NCI-H82 treated with DMSO at 0.1 percent for 48 hours (cell line): ENCODE results near the gene CD79A.

Experiments
- DNase-seq: peaks from one replicate; lab custom pipeline; 2025; ENCODE audit not compliant: unreplicated experiment; lab: John Stamatoyannopoulos, UW

CD79A gene

GRCh38 chr19:41876847-41877832, at the start of gene CD79A:
Gene CD79A (plus strand): TSS chr19:41877279. CDS start chr19:41877305, 26 bp downstream.
- no peak for DNase-seq

- no peak for DNase-seq
Observed at GRCh38 chr19:41837981-41838708, 38.9 kb upstream of the CD79A start.

DNA sequence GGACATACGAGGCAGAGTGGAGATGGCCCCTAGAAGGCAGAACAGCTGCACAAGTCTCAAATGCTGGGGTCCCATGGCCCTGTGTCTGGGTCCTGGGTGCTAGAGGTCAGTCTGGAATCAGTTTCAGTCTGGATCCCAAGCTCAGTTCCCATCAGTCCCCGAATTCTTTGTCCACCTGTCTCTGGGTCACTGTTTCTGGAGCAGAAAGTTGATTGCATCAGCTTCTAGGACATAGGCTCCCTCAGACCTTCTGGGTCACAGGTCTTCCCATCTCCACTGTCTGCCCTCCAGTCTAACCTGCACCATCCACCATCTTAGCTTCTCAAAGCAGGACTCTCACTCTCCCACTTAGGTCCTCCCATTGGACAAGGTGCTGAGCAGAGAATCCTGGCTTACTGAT, 37.9 kb upstream of the CD79A start:
- DNase-seq, result no peak

- DNase-seq, result no peak
Observed at GRCh38 chr19:41843371-41843770, 33.7 kb upstream of the CD79A start.

GRCh38 chr19:41844601-41845000, 32.5 kb upstream of the CD79A start, which contains the start of gene LYPD4:
Gene LYPD4 (minus strand): TSS chr19:41844683. CDS start chr19:41839285, 5,398 bp downstream.
- no peak for DNase-seq

DNA sequence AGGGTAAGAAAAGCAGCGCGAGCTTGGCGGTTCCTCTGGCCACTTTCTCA, 32.3 kb upstream of the CD79A start, which contains the start of gene DMRTC2:
Gene DMRTC2, plus strand, starts transcription at position 42 of the 50 bp plus-strand sequence. CDS start 2,387 bp downstream, outside the sequence.
- DNase-seq, result no peak

DNA sequence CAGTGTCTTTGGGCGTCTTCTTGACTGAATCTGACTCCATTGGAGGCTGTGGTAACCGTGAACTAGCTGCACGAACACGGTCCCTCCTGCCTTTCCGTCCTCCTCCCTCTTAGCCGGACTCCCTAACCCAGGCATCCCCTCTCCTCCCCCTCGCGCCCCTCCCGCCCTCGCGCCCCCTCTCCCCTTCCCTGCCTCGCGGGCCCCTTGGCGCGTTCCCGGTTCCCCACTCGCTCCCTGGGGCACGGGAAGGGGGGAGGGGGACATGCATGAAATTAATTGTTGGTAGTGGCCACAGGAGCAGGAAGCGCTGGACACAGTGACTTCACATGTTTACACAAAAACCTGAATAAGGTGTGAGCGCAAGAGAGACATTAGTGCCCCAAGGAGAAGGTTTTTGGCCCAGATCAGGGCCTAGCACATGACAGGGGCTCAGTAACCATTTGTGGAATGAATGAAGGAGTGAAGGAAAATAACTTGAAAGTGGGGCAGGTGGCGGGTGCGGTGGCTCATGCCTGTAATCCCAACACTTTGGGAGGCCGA, 32.0 kb upstream of the CD79A start:
- DNase-seq, result no peak

- no peak for DNase-seq
Observed at GRCh38 chr19:41847351-41848105, 29.6 kb upstream of the CD79A start.

DNA sequence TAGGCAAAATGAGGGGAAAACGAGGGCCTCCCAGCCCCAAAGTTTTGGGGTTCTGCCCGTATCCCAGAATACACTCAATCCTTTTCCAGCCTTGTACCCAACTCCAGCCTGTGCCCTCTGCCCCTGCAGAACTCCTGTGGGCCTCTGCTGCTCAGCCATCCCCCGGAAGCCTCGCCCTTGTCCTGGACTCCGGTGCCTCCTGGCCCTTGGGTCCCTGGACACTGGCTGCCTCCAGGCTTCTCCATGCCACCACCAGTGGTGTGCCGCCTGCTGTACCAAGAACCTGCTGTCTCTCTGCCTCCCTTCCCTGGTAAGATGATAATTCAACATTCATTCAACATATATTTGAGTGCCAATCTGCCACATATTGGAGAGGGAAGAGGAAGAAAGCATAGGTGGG, 28.4 kb upstream of the CD79A start:
- no peak for DNase-seq

DNA sequence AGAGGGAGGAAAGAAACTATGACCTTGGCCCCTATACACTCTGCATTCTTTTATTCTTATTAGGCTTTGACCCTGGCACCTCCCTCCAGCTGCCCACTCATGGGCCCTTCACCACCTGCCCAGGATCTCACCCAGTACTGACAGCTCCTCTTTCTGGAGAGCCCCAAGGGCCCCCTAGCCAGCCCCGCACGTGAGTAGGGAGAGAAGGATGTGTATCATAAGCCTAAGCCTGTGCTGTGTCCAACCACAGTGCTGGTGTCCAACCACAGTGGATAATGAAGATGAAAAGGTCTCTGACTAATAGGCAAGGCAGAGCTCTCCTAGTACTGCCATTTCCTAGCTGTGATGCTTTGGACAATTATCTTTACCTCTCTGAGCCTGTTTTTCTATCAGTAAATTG, 28.0 kb upstream of the CD79A start:
- DNase-seq, result no peak

- DNase-seq, result no peak
Observed at GRCh38 chr19:41850381-41850780, 26.7 kb upstream of the CD79A start.

- no peak for DNase-seq
Observed at GRCh38 chr19:41851456-41851855, 25.6 kb upstream of the CD79A start.

GRCh38 chr19:41853344-41853743, 23.7 kb upstream of the CD79A start:
- DNase-seq, result no peak

- no peak for DNase-seq
Observed at GRCh38 chr19:41853768-41854167, 23.3 kb upstream of the CD79A start.

DNA sequence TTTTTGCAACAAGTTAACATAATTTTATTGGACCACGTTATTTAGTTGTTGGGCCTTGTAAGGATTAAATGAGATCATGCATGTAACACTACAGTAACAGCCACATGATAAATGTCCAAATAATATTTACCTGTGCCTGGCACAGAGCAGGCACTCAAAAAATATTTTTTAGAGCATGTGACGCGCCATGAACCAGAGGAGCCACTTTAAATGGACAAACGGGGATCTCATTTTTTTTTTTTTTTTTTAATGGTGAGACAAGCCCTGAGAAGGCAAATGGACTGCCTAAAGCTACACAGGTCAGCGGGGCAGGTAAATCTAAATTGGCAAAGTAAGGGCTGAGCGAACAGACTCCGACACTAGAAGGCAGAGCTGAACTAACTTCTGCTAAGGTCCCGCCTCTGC, 17.9 kb upstream of the CD79A start:
- no peak for DNase-seq

- DNase-seq, result peak; percentile 97
Observed at GRCh38 chr19:41859618-41860418, 17.3 kb upstream of the CD79A start, which contains the start of gene RPS19. Gene RPS19 (plus strand): TSS chr19:41860255. CDS start chr19:41860775, 520 bp downstream.

DNA sequence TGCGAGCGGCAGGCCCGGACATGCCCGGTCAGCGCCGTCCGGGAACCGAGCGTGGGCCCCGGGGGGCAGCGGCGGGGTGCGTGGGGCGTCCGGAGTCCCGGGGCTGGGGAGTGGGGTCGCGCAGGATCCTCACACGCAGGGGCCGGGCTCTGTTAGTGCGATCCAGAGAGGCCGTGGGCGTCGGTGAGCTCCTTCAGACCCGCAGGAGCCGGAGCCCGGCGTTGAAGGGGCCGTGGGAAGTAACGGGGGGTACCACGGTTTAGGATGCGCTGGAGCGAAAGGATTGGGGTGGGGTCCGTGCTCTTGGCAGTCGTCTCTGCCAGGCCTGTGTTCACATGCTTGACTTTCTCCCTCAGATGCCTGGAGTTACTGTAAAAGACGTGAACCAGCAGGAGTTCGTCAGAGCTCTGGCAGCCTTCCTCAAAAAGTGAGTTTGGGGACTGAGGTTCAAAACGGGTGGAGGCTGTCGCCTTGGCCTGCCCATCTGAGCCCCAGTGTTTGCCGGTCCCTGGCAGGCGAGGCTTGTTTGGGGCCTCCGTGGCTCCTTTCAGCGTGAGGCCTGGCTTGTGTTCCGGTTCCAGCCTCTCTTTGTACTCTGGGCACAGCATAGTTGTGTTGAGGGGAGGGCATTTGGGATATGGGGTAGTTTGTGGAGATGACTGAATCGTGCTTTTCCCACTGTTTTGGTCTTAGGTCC, 16.5 kb upstream of the CD79A start:
- DNase-seq, result no peak

DNA sequence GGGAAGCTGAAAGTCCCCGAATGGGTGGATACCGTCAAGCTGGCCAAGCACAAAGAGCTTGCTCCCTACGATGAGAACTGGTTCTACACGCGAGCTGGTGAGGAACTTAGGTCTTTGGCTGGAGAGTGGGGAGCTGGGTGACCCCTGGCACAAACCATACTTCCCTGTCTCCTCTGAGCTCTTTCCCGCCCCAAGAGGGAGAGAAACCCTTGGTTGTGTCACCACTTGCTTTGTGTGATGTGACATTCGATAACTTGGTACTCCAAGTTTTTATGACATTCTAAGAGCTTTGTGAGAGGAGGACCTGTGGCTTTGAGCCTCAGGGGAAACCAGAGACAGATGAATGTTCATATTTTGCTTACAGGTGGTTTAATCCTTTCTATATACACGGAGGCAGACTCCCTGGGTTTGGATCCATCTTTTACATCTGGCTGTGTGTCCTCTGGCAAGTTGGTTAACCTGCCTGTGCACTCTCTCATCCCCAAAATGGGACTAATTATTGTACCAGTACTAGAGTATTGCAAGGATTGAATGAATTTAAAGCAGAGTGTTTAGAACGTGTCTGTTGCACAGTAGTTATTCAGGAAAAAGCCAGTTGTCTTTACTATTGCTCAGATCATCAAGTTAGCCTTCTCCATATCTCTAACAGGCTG, 15.8 kb upstream of the CD79A start:
- DNase-seq, result no peak

- DNase-seq, result no peak
Observed at GRCh38 chr19:41861846-41862245, 15.2 kb upstream of the CD79A start.
